WTC11 (cell line): Measurements from ENCODE around the gene BMPER. TPM values are rescaled to one million over a fixed set of nuclear protein-coding genes. Genes with fewer than 3 reads are reported as not detected.

ENCODE experiments used
- ATAC-seq: fragments of 200-7000 bp; cut with Tn5 transposase; 2 replicates; pipeline ENCODE4 v1.10.0; 2021; ENCODE audit warnings: mild to moderate bottlenecking, moderate library complexity
- CTCF ChIA-PET: fragments of 300-600 bp; sonication (Branson Sonifier 250); formaldehyde crosslinking; loops from one replicate; lab custom pipeline; 2021; ENCODE audit warnings: antibody characterized with exemption; lab: Charles Lee
- POLR2A ChIA-PET: fragments of 350-600 bp; sonication (Branson Sonifier 250); formaldehyde crosslinking; loops from one replicate; lab custom pipeline; 2021; ENCODE audit warnings: antibody characterized with exemption; lab: Charles Lee
- DNase-seq: peaks from one replicate; pipeline ENCODE4 v3.0.0; 2021; ENCODE audit warnings: low spot score
- H3K27ac Mint-ChIP-seq: 2 replicates; pipeline ENCODE4 v1.8.0; 2021; ENCODE audit warnings: mixed read lengths
- H3K27me3 Mint-ChIP-seq: 2 replicates; pipeline ENCODE4 v1.8.0; 2021; ENCODE audit warnings: low read depth, mild to moderate bottlenecking, moderate library complexity, mixed read lengths
- H3K36me3 Mint-ChIP-seq: 2 replicates; pipeline ENCODE4 v1.8.0; 2021; ENCODE audit warnings: mixed read lengths
- H3K4me1 Mint-ChIP-seq: 2 replicates; pipeline ENCODE4 v1.8.0; 2022; ENCODE audit warnings: mixed read lengths
- H3K4me3 Mint-ChIP-seq: 2 replicates; pipeline ENCODE4 v1.8.0; 2021; ENCODE audit warnings: mild to moderate bottlenecking, moderate library complexity, mixed read lengths
- H3K9me3 Mint-ChIP-seq: 2 replicates; pipeline ENCODE4 v1.8.0; 2021; ENCODE audit warnings: mixed read lengths
- ATF1 ChIP-seq: sonication (generic); formaldehyde crosslinking; IDR thresholded peaks from 2 replicates; pipeline ENCODE4 v1.8.1; 2023; ENCODE audit warnings: mild to moderate bottlenecking, moderate library complexity, missing genetic modification reagents
- FOXJ3 ChIP-seq: sonication (generic); formaldehyde crosslinking; IDR thresholded peaks from 2 replicates; pipeline ENCODE4 v1.9.0; 2021; ENCODE audit warnings: missing genetic modification reagents, mild to moderate bottlenecking, borderline replicate concordance
- GRHL2 ChIP-seq: fragments of 250-450 bp; sonication (Bioruptor Pico); IDR thresholded peaks from 2 replicates; pipeline ENCODE4 v1.8.0; 2022; ENCODE audit warnings: mild to moderate bottlenecking, moderate library complexity; ENCODE audit not compliant: insufficient replicate concordance, severe bottlenecking
- GTF2I ChIP-seq: fragments of 250-450 bp; sonication (Bioruptor Pico); conservative IDR thresholded peaks from 2 replicates; pipeline ENCODE4 v1.4.0; 2021; ENCODE audit warnings: mild to moderate bottlenecking
- KAT7 ChIP-seq: sonication (generic); formaldehyde crosslinking; IDR thresholded peaks from 2 replicates; pipeline ENCODE4 v1.8.1; 2023; ENCODE audit warnings: missing genetic modification reagents, mild to moderate bottlenecking, borderline replicate concordance
- MXD4 ChIP-seq: fragments of 250-450 bp; sonication (Bioruptor Pico); IDR thresholded peaks from 2 replicates; pipeline ENCODE4 v1.8.0; 2021; ENCODE audit warnings: mild to moderate bottlenecking, moderate library complexity, borderline replicate concordance
- NFATC4 ChIP-seq: fragments of 250-450 bp; sonication (Bioruptor Pico); IDR thresholded peaks from 2 replicates; pipeline ENCODE4 v1.9.0; 2021; ENCODE audit warnings: mild to moderate bottlenecking
- PRRX2 ChIP-seq: fragments of 250-450 bp; sonication (Bioruptor Pico); IDR thresholded peaks from 2 replicates; pipeline ENCODE4 v1.8.0; 2021; ENCODE audit warnings: mild to moderate bottlenecking
- RELA ChIP-seq: sonication (generic); formaldehyde crosslinking; IDR thresholded peaks from 2 replicates; pipeline ENCODE4 v1.8.1; 2022; ENCODE audit warnings: missing genetic modification reagents, mild to moderate bottlenecking, borderline replicate concordance
- RORB ChIP-seq: fragments of 250-450 bp; sonication (Bioruptor Pico); IDR thresholded peaks from 2 replicates; pipeline ENCODE4 v1.9.0; 2021; ENCODE audit warnings: mild to moderate bottlenecking
- SMAD3 ChIP-seq: sonication (generic); formaldehyde crosslinking; IDR thresholded peaks from 2 replicates; pipeline ENCODE4 v1.8.0; 2022; ENCODE audit warnings: missing genetic modification reagents, mild to moderate bottlenecking, borderline replicate concordance
- SMAD4 ChIP-seq: sonication (generic); formaldehyde crosslinking; IDR thresholded peaks from 2 replicates; pipeline ENCODE4 v1.8.0; 2022; ENCODE audit warnings: mild to moderate bottlenecking, missing genetic modification reagents
- TCF7 ChIP-seq: sonication (generic); formaldehyde crosslinking; IDR thresholded peaks from 2 replicates; pipeline ENCODE4 v1.8.0; 2022; ENCODE audit warnings: mild to moderate bottlenecking, low read depth, missing genetic modification reagents, moderate library complexity
- TEAD1 ChIP-seq: sonication (generic); formaldehyde crosslinking; IDR thresholded peaks from 2 replicates; pipeline ENCODE4 v1.8.0; 2022; ENCODE audit warnings: mild to moderate bottlenecking, missing genetic modification reagents
- ZNF138 ChIP-seq: sonication (generic); formaldehyde crosslinking; conservative IDR thresholded peaks from 2 replicates; pipeline ENCODE4 v1.8.1; 2022; ENCODE audit warnings: mild to moderate bottlenecking, moderate library complexity, missing genetic modification reagents
- ZNF396 ChIP-seq: fragments of 250-450 bp; sonication (Bioruptor Pico); IDR thresholded peaks from 2 replicates; pipeline ENCODE4 v1.8.0; 2021; ENCODE audit warnings: mild to moderate bottlenecking, moderate library complexity, borderline replicate concordance
- ZNF423 ChIP-seq: fragments of 250-450 bp; sonication (Bioruptor Pico); IDR thresholded peaks from 2 replicates; pipeline ENCODE4 v2.1.2; 2022; ENCODE audit warnings: mild to moderate bottlenecking, moderate library complexity
- ZNF671 ChIP-seq: fragments of 250-450 bp; sonication (Bioruptor Pico); IDR thresholded peaks from 2 replicates; pipeline ENCODE4 v1.8.0; 2021; ENCODE audit warnings: mild to moderate bottlenecking
- total RNA-seq: library from RNA; stranded (reverse); gene quantifications from 3 replicates; pipeline ENCODE4 v1.2.3, GENCODE V29; 2021
- TF ChIP-seq, protein P1 (sequence below): sonication (generic); formaldehyde crosslinking; IDR thresholded peaks from 2 replicates; pipeline ENCODE4 v1.8.0; 2023; ENCODE audit warnings: missing genetic modification reagents
- TF ChIP-seq, protein P2 (sequence below): fragments of 250-450 bp; sonication (Bioruptor Pico); conservative IDR thresholded peaks from 2 replicates; pipeline ENCODE4 v1.9.0; 2021; ENCODE audit warnings: mild to moderate bottlenecking
- TF ChIP-seq, protein P3 (sequence below): sonication (generic); formaldehyde crosslinking; IDR thresholded peaks from 2 replicates; pipeline ENCODE4 v1.8.1; 2022; ENCODE audit warnings: low read depth, missing genetic modification reagents, borderline replicate concordance
- TF ChIP-seq, protein P4 (sequence below): sonication (generic); formaldehyde crosslinking; IDR thresholded peaks from 2 replicates; pipeline ENCODE4 v1.8.0; 2022; ENCODE audit warnings: mild to moderate bottlenecking, missing genetic modification reagents

BMPER gene
- total RNA-seq, 1 experiment from 2014 or later: 1.9 TPM

DNA sequence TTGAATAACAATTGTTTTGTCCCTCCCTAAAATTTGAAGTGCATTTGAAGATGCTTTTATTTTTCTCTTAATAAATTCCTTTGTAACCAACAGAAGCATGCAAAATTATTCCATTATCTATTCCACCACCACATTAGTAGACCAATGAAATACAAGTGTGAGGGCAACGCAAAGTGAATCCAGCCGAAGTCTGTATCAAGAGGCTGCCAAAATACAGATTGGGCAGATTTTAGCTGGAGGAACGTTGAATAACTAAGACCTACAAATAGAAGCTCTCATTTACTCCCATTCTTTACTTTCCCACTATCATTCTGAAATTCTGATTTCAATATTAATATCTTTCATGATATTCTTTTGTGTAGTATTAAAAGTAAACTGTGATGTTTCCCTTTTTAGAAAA is 233.7 kb downstream of the BMPER start:
- no peaks in the 10 kb centered on the region for H3K9me3 Mint-ChIP-seq
- POLR2A ChIA-PET: no interaction called here
- H3K4me3 Mint-ChIP-seq: no peak overlapping the region
- DNase-seq: no peak
- no peak for ATAC-seq
- no peaks in the 10 kb centered on the region; the same call in 1 of the 2 replicates for H3K27me3 Mint-ChIP-seq
- peaks cover 20% of the 10 kb centered on the region for H3K4me1 Mint-ChIP-seq
- TF ChIP-seq GRHL2 (CRISPR knock-in tag) (no peak), KAT7 (CRISPR knock-in tag) (no peak), ZNF396 (CRISPR knock-in tag) (no peak), MXD4 (CRISPR knock-in tag) (no peak), FOXJ3 (CRISPR knock-in tag) (no peak), NFATC4 (CRISPR knock-in tag) (no peak), RORB (CRISPR knock-in tag) (no peak), ZNF138 (no peak), PRRX2 (CRISPR knock-in tag) (no peak), ZNF423 (no peak), ATF1 (CRISPR knock-in tag) (no peak)
- TF ChIP-seq, protein P1, sequence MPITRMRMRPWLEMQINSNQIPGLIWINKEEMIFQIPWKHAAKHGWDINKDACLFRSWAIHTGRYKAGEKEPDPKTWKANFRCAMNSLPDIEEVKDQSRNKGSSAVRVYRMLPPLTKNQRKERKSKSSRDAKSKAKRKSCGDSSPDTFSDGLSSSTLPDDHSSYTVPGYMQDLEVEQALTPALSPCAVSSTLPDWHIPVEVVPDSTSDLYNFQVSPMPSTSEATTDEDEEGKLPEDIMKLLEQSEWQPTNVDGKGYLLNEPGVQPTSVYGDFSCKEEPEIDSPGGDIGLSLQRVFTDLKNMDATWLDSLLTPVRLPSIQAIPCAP (CRISPR knock-in tag): no peak
- no peaks in the 10 kb centered on the region for H3K36me3 Mint-ChIP-seq
- no peak overlapping the region for H3K27ac Mint-ChIP-seq
- CTCF ChIA-PET: interaction anchor here (1.0 to 1.4 kb wide), 5 partner anchors 19 to 458 kb away, joined by 3 to 7 read pairs (median 4); no protein-coding TSS in a partner anchor

DNA sequence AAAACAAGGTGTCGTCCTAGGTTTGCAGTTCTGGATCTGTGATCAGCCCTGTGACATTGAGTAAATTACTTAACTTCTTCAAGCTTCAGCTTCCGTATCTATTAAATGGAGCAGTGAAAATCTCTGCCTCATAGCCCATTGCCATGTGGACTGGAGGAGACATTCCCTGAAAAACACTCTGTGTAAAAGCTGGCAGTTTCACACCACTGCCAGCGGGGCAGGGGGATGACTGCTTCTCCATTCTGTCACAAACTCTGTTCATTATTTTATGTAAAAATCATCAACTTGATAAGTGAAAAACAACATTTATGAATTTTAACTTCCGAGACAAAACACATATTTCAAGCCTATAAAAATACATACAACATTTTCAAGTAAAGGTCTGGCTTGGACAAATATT is 234.7 kb downstream of the BMPER start:
- POLR2A ChIA-PET: no interaction called here
- ATAC-seq: no peak

DNA sequence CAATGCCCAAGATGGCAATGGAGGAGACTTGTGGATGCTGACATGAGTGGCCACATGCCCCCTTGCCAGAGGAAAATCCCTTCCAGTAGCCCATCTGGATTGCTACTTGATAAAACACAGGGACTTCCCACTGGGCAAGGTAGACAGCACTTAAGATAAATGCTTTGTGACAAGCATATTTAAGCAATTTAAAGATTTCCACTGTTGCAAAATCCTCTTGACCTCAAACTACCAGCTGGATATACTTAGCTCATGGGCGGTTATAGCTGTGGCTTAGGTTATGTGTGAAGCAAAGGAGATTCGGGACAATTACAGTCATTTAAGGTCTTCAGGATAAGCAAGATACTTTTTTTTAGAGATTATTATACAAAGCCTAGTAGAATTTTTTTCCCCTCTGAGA is 238.1 kb downstream of the BMPER start:
- peaks cover 16% of the 10 kb centered on the region for H3K4me1 Mint-ChIP-seq
- ChIA-PET CTCF (interaction anchor here (2.1 kb wide), 1 partner anchor 9 kb away, joined by 7 read pairs; no protein-coding TSS in a partner anchor), POLR2A (no interaction called here)
- DNase-seq (no peak), ATAC-seq (no peak)
- H3K4me3 Mint-ChIP-seq: no peak overlapping the region
- no peaks in the 10 kb centered on the region; the same call in 1 of the 2 replicates for H3K27me3 Mint-ChIP-seq
- H3K36me3 Mint-ChIP-seq: no peaks in the 10 kb centered on the region
- no peak for TF ChIP-seq SMAD3 (CRISPR knock-in tag)
- no peak for TF ChIP-seq MXD4 (CRISPR knock-in tag)
- TF ChIP-seq, protein P2, sequence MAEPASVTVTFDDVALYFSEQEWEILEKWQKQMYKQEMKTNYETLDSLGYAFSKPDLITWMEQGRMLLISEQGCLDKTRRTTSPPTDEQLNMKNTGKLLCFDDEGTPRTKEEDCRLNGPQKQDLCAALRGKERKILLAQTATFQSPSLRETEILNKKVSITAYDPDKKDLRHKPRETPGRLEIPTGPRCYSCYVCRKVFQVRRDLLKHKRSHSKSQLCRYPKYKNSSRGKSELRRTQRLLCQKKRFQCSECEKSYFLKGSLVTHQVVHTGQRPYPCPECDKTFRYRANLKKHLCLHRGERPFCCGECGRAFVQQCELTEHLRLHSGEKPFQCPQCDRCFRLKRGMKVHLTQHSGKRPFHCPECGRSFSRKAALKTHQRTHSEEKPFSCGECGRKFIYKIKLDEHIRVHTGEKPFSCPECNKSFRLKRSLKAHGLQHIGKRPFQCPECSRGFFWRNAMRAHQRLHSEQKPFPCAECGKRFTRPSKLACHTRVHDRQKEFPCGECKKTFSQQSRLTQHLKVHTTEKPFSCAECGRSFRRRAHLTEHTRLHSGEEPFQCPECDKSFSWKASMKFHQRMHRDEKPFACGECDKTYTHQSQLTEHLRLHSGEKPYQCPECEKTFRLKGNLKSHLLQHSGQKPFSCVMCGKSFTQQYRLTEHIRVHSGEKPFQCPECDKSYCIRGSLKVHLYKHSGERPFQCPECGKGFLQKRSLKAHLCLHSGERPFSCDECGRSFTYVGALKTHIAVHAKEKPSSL (CRISPR knock-in tag): no peak
- TF ChIP-seq, protein P3, sequence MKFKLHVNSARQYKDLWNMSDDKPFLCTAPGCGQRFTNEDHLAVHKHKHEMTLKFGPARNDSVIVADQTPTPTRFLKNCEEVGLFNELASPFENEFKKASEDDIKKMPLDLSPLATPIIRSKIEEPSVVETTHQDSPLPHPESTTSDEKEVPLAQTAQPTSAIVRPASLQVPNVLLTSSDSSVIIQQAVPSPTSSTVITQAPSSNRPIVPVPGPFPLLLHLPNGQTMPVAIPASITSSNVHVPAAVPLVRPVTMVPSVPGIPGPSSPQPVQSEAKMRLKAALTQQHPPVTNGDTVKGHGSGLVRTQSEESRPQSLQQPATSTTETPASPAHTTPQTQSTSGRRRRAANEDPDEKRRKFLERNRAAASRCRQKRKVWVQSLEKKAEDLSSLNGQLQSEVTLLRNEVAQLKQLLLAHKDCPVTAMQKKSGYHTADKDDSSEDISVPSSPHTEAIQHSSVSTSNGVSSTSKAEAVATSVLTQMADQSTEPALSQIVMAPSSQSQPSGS (CRISPR knock-in tag): no peak
- TF ChIP-seq RELA (CRISPR knock-in tag): no peak
- no peak for TF ChIP-seq GTF2I (CRISPR knock-in tag)
- TF ChIP-seq, protein P4, sequence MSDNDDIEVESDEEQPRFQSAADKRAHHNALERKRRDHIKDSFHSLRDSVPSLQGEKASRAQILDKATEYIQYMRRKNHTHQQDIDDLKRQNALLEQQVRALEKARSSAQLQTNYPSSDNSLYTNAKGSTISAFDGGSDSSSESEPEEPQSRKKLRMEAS: no peak
- TF ChIP-seq ZNF671 (CRISPR knock-in tag): no peak
- no peak for TF ChIP-seq TEAD1 (CRISPR knock-in tag)
- TF ChIP-seq SMAD4 (CRISPR knock-in tag): no peak
- no peak for TF ChIP-seq ATF1 (CRISPR knock-in tag)
- TF ChIP-seq, all 79 proteins: peak for 0
- no peak overlapping the region for H3K27ac Mint-ChIP-seq
- no peaks in the 10 kb centered on the region for H3K9me3 Mint-ChIP-seq

More for the DNA sequence above, 234.7 kb downstream of the BMPER start:
- Mint-ChIP-seq H3K36me3 (no peaks in the 10 kb centered on the region), H3K27me3 (no peaks in the 10 kb centered on the region; the same call in 1 of the 2 replicates), H3K4me1 (peaks cover 20% of the 10 kb centered on the region), H3K9me3 (no peaks in the 10 kb centered on the region), H3K4me3 (no peak overlapping the region), H3K27ac (no peak overlapping the region)
- DNase-seq: no peak
- no peak for TF ChIP-seq TCF7 (CRISPR knock-in tag)
- CTCF ChIA-PET: interaction anchor here (0.9 to 1.0 kb wide), 2 partner anchors 158 to 457 kb away, joined by 4 read pairs; no protein-coding TSS in a partner anchor
